HG02981 (cell line): ENCODE measurements around the gene HNRNPL.
A peak's percentile ranks its signal among the peaks of the same experiment; 100 is the strongest.
"Not testable (repeated sequence)": the region's sequence is repeated elsewhere in the genome, so short reads cannot be mapped to it uniquely, and the experiment has no call there.

Experiments used
- ATAC-seq: cut with Tn5 transposase; IDR thresholded peaks from one replicate; pipeline ENCODE4 v1.9.1; 2021; ENCODE audit warnings: mild to moderate bottlenecking, moderate library complexity; ENCODE audit not compliant: unreplicated experiment

The HNRNPL gene

DNA sequence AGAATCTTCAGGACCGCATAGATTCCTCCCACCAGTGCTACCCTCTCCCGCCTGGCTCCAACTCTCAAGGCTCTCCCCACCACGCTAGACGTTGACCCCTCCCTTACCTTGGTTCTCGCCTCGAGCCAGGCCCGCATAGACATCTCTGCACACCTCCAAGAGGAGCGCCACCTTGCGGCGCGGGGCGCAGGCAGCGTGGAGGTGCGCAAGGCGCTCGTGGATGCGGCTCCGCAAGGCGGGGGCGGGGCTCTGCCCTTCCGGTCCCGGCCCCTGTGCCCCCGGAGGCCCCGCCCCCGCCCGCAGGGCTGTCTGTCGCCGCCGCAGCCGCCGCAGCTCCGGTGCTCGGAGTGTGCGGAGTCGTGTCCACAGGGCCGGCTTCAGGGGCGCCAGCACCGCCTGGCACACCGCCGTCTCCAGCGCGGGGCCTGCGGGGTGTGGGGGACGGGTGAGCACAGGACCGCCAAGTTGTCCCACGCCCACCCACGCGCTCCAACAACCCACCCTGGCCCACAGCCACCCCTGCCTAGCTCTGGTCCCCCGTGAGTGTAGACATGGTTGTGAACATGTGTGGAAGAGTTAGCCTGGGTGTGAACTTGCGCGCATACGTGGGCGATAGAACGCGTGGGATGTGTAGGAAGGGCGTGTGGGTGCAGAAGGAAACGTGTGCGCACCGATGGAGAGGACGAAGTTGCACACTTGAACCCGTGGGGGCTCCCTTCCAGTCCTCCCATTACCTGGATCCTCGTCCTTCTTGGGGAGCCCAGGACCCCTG is 20.2 kb upstream of the HNRNPL start:
- peak; percentile 60 for ATAC-seq

DNA sequence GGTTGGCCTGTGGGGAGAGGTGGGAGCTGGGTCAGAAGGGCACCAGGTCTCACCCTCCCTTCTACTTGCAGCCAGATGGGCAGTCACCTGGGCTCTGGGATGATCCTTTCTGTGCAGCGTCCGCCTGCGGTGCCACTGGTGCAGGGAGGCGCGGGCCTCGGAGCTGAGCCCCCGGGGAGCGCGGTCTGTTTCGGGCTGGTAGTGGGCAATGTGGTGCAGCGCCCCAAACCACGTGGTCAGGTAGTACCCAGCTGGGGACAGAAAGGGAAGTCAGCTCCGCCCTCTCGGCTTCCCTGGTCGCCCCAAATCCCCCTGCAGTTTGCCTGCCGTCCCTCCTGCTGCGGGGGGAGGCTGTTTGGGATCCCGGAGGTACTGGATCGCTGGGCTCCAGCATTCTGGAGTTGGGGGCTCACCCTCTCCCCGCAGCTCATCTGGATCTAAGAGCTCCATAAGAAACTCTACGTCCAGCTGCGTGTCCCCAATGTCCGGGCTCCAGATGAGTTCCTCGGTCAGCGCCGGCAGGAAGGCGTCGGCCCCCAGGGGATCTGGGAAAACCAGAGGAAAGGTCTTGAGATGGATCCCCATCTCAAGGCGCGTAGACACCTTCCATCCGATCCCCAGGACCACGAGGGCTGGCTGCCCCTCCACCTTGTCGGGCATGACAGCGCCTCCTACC is 19.5 kb upstream of the HNRNPL start:
- ATAC-seq = peak; percentile 8

DNA sequence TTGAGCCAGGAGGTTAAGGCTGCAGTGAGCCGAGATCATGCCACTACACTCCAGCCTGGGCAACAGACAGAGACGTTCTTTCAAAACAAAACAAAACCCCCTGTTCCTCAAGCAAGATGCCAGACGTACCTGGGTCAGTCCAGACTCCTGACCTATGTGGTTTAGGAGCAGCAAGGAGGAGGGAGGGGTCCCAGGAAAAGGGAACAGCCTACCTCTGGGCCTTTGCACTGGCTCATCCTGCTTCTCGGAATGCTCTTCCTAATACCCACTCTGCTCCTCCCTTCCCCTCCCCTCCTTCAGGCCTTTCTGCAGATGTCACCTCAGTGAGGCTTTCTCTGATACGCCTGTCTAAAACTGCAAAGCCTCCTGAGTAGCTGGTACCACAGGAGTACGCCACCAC is 18.8 kb upstream of the HNRNPL start:
- no peak for ATAC-seq

DNA sequence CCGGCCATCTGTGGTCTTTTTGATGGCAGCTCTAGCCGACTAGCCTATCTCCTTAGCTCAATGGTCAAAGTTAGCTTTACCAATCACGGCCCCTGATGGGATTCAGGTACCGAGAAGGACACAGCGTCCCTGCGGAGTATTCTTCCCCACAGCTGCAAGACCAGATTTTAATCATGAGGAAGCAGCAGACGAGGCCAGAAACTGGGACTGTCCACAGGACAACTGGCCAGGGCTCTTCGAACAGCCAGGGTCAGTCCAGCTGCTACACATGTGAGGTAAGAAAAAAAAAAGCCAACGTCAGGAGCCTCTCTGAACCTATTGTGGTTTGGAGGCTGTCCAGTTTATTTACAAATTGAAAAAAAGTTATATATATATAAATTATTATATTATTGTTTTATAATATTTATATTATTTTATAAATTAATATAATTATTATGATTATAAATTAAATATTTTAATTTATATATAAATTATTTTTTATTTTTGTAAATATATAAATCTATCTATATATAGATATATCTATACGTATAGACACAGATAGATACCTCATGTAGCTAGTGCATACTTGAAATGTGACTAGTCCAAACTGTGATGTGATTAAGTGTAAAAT is 17.5 kb upstream of the HNRNPL start:
- ATAC-seq = no peak

DNA sequence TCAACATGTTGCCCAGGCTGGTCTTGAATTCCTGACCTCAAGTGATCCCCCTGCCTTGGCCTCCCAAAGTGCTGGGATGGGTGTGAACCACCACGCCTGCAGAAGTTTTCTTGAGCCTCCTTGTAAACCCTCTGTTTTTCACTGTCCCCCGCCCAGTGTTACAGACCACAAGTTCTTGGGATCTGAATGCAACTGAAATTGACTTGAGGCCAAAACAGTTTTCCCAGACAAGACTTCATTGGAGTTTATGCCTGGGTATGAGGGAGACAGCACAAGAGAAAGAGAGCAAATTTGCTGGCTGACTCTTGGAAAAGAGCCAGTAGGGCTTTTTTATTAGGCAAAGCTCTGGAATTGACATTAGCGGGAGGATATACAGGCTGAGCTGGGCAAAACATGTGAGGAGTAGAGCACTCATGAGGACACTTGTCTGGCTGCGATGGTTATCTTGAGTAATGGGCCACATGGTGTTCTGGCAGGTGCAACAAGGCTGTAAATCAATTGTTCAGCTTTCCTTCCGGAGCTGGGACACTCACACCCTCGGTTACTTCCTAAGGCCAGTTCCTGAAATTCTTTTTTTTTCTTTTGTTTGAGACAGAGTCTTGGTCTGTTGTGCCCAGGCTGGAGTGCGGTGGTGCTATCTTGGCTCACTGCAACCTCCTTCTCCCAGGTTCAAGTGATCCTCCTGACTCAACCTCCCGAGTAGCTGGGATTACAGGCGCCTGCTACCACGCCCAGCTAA is 12.7 kb upstream of the HNRNPL start:
- ATAC-seq = no peak

DNA sequence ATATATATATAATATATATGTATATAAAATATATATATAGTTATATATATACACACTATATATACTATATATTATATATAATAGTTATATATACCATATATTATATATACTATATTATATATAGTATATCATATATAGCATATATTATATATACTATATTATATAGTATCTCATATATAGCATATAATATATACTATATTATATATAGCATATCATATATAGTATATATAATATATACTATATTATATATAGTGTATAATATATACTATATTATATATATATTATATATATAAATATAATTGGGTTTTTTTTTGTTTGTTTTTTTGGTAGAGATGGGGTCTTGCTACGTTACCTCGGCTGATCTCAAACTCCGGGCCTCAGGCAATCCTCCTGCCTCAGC is 11.6 kb upstream of the HNRNPL start:
- no peak for ATAC-seq

DNA sequence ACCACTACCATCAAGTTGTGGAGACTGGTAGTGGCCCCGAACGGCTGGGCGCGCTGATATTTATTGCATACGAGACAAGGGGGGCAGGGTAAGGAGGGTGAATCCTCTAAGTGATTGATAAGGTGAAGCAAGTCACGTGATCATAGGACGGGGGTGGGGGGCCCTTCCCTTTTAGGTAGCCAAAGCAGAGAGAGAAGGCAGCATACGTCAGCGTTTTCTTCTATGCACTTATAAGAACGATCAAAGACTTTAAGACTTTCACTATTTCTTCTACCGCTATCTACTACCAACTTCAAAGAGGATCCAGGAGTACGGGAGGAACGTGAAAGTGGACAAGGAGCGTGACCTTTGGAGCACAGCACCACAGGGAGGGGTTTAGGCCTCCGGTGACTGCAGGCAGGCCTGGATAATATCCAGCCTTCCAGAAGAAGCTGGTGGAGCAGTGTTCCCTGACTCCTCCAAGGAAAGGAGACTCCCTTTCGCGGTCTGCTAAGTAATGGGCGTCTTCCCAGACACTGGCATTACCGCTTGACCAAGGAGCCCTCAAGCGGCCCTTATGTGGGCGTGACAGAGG is 9.9 kb upstream of the HNRNPL start:
- ATAC-seq = not testable (repeated sequence)

DNA sequence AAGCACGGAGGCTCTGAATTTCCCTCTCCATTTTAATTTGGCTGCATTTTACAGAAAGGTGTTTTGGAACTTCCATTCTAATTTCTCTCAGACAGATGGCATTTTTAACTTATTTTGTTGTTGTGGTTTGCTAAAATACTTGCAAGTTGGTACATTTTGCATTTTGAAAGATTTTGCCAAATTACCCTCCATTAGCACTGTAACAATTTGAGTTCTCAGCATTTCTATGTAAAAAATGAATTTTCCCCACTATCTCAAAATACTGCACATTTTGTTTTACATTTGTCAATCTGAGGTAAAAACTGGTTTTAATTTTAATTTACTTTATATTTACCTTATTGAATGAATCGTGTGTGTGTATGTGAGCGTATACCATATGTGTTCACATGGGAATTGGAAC is 7.0 kb upstream of the HNRNPL start:
- no peak for ATAC-seq

DNA sequence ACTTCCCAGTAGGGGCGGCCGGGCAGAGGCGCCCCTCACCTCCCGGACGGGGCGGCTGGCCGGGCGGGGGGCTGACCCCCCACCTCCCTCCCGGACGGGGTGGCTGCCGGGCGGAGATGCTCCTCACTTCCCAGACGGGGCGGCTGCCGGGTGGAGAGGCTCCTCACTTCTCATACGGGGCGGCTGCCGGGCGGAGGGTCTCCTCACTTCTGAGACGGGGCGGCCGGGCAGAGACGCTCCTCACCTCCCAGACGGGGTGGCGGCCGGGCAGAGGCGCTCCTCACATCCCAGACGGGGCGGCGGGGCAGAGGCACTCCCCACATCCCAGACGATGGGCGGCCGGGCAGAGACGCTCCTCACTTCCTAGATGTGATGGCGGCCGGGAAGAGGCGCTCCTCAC is 6.0 kb upstream of the HNRNPL start:
- not testable (repeated sequence) for ATAC-seq

DNA sequence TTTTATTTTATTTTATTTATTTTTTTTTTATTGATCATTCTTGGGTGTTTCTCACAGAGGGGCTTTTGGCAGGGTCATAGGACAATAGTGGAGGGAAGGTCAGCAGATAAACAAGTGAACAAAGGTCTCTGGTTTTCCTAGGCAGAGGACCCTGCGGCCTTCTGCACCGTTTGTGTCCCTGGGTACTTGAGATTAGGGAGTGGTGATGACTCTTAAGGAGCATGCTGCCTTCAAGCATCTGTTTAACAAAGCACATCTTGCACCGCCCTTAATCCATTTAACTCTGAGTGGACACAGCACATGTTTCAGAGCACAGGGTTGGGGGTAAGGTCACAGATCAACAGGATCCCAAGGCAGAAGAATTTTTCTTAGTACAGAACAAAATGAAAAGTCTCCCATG is 5.2 kb upstream of the HNRNPL start:
- not testable (repeated sequence) for ATAC-seq

DNA sequence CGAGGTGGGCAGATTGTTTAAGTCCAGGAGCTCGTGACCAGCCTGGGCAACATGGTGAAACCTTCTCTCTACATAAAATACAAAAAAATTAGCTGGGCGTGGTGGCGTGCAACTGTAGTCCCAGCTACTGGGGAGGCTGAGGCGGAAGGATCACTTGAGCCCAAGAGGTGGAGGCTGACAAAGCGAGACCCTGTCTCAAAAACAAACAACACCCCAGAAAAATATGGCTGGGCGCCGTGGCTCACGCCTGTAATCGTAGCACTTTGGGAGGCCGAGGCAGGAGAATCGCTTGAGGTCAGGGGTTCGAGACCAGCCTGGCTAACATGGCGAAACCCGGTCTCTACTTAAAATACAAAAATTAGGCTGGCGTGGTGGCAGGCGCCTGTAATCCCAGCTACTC is 3.4 kb upstream of the HNRNPL start:
- no peak for ATAC-seq

DNA sequence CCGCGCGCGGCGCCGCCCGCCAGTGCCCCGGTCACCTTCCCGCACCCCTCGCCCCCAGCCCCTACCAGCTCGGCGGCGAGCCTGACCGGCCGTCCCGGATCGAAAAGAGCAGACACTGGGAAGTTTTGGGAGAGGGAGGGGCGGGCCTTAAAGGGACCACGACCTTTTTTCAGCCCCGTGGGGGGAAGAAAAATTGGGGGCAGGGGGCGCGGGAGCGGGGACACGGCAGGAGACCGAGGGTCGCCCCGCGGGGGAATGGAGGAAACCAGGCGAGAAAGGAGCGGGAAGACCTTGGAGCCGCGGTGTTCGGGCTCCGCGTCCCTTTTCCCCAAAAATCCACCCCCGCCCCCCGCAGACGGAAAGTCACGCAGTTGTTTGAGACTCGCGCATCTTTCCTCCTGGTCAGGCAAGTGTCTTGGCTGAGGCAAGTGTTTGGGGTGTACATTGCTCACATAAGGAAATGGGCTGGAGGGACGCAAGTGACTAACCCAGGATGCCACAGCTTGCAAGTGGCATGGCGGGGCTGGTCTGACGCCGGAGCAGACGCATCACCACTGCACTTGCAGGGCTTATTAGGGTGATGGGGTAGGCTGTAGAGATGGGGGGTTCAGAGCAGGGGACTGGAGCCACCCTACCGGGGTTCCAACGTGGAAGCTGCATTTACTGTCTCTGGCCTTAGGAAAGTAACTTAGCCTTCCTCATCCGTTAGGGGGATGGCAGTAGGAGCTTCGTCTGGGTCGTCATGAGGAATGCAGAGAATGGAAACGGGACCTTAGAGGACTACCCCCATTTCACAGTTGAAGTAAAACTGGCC is 2.7 kb upstream of the HNRNPL start:
- no peak for ATAC-seq

DNA sequence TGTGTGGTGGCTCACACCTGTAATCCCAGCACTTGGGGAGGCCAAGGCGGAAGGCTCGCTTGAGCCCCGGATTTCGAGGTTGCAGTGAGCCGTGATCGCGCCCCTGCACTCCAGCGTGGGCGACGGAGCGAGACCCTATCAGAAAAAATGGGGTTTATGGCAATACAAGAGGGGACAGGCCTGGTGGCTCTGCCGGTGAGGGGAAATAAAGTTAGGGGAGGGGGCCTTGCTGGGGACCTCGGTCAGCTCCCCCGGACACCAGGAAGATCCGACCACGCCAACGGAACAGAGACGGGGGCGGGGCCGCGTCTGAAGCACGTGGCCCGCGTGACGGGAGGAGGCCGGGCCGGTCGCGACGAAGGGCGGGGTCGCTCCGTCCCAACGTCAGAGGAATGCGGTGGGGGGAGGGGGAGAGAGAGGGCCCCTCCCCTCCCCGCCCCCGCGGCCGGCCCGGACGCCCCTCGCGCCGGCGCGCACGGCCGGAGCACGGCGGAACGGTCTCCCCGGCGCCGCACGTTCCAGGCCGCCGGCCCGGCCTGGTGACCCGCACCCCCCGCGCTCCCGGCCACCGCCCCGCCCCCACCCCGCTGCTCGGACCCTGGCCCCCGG is 1.9 kb upstream of the HNRNPL start:
- peak; percentile 22 for ATAC-seq

DNA sequence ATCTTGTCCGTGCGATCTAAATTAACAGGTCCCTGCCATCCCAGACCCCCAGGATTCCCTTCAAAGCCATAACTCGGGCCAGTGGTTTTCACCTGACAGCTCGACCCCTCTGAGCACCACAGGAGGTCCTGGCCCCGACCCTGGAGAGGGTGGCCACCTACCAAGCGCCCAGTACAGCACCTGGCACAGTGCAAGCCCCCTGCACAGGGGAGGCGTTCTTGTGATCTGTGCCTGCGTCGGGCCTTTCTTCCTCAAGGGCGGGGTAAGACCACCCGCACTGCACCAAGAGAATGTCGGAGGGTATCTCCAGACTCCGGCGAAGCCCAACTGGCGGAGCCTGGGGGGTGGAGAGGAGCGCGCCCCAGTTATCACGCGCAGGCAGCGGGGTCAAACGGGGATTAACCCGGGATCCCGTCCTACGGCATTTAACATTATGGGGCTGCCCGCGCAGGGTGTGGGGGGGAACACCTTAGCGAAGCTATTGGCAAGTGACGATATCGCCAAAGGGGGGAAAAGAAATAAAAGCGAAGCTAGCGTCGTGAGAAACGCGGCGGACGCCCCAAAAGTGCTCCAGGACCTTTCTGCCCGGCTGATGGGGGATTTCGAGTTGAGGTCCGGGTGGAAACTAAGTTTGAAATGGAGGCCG is 1.3 kb upstream of the HNRNPL start:
- ATAC-seq = no peak

DNA sequence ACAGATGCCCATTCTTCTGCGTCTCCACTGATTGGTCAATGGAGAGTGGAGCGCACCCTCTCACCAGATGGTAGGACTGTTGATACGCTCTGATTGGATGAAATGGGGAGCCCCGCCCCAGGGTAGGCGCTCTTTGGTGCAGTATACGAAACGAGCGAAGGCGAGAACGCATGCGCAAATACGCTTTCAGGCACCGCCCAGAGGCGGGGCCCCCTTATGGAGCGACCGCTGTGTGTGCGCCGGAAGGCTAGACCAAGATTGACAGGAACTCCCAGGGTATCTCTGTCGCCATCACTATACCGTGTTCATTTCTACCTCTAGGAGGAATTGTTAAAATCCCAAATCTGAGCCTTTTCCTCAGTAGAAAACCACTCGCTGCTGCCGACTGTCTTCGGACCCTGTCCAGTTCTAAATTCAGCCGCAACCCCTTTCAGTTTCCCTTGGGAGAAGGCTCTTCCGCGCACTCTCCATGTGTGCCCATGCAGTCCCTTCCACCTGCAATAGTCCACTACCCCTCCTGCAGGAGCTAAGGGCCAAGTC is 720 bp upstream of the HNRNPL start:
- ATAC-seq = peak; percentile 62

DNA sequence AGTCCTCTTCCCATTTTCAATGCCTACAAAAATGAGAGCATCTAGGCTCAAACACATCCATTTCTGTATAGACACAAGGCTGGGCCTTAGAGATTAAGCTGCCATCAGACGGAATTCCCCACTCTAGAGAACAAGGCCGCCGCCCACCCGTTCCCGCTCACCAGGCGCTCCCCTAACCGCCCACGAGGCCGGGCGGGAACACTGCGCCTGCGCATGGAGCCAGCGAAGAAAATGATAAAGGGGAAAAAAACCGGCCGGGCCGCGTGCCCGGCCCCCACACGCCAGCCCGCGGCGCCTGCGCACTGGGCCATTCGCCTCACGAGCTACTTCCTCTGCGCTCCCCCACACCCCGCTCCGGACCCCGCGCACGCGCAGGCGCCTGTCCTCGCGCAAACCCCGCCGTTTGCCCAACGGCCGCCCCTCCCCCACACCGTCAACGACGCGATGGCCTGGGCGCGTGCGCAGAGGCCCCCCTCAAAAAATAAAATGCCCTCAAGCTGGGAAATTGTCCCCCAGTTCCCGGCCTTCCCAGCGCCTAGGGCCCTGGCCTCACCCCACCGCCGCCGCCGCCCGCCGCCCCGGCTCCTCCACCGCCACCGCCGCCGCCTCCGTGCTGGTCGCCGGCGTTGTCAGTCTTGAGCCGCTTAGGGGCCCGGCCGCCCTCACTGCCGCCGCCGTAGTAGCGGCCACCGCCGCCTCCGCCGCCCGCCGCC is 483 bp downstream of the HNRNPL start:
- peak; percentile 18 for ATAC-seq

DNA sequence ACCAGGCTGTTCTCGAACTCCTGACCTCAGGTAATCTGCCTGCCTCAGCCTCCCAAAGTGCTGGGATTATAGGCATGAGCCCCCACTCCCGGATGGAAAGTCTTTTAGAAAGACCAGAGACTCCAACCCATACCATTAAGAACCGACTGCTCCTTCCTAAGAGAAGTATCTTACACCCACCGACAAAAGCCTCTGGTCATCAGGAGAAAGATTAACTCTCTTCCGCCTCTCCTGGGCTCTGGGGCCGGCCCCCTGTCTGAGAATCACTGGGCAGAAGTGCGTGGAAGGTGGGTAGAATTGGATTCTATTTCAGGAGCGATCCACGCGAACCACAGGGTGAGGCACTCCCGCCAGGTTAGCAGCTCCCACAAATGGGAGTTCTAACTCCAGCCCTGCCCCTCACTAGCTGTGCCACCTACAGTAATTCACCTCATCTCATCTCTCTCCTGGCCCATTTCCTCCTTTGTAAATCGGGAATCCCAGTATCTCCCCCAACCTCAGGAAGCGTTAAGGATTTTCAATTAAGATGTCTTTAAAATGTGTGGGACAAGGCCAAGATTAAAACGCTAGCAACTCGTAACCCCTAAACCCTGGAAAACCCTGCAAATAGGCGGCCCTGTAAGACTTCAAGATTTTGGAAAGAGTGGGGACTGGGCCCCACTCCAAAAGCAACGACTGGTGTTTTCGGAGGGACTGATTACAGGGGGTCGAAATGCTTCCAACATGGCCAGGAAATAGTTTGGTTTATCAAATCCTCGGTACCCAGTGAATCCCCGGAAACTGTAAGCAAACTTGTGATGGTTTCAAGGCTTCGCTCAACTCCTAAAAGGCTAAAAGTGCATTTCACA is 1.3 kb downstream of the HNRNPL start:
- ATAC-seq = no peak

DNA sequence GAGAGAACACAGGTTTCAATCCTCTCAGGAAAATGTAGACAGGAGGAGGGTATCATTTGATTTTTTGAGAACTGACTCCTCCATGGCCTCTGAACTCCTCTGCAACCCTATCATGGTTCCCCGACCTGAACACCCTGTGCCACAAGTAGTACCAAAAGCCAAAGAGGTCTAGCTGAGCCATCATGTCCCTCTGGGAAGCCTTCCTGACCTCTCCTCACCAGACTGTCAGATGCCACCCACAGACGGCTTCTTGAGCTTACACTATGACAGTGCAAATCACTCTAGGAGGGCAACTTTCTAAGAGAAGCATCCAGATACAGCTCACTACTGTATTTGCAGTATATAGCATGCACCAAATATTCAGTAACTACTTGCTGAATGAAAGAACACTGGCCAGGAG is 3.7 kb downstream of the HNRNPL start:
- ATAC-seq = no peak
